NCI-H146 treated with DMSO at 0.1 percent for 48 hours (cell line): ENCODE measurements around the gene SPEN.

Source experiments
- DNase-seq: peaks from one replicate; lab custom pipeline; 2025; ENCODE audit not compliant: unreplicated experiment; lab: John Stamatoyannopoulos, UW

Gene SPEN

GRCh38 chr1:15935056-15935950 is 87.8 kb downstream of the SPEN start:
- no peak for DNase-seq

- no peak for DNase-seq
Observed at GRCh38 chr1:15936025-15936424, 88.5 kb downstream of the SPEN start.

GRCh38 chr1:15937146-15937545 is 89.6 kb downstream of the SPEN start:
- no peak for DNase-seq

GRCh38 chr1:15937706-15938168 is 90.2 kb downstream of the SPEN start:
- no peak for DNase-seq

- no peak for DNase-seq
Observed at GRCh38 chr1:15938628-15939161, 91.2 kb downstream of the SPEN start.

GRCh38 chr1:15939181-15940109 is 91.9 kb downstream of the SPEN start:
- DNase-seq = no peak

GRCh38 chr1:15940110-15941043 is 92.9 kb downstream of the SPEN start:
- no peak for DNase-seq

- DNase-seq = no peak
Observed at GRCh38 chr1:15941044-15941840, 93.7 kb downstream of the SPEN start.

GRCh38 chr1:15941899-15942660 is 94.6 kb downstream of the SPEN start:
- DNase-seq = no peak

GRCh38 chr1:15942661-15943327 is 95.3 kb downstream of the SPEN start:
- DNase-seq = no peak

GRCh38 chr1:15943328-15943991 is 96.0 kb downstream of the SPEN start:
- DNase-seq = no peak

- no peak for DNase-seq
Observed at GRCh38 chr1:15943992-15944307, 96.4 kb downstream of the SPEN start.

- no peak for DNase-seq
Observed at GRCh38 chr1:15944308-15945010, 97.0 kb downstream of the SPEN start.

GRCh38 chr1:15945011-15945831 is 97.7 kb downstream of the SPEN start:
- no peak for DNase-seq

GRCh38 chr1:15945832-15946448 is 98.4 kb downstream of the SPEN start:
- no peak for DNase-seq
